Stimulated activated naive CD8-positive, alpha-beta T cell treated with anti-CD3 and anti-CD28 coated beads, Interleukin-15, amount 100 ng/mL, for 72 hours (primary cell): ENCODE data around the gene KRT76.

Experiments
- ATAC-seq: fragments of 150-1000 bp; cut with Tn5 transposase; 2 replicates; pipeline ENCODE4 v1.10.0; 2021; ENCODE audit warnings: mild to moderate bottlenecking, moderate library complexity
- DNase-seq, 2 donors: peaks; one replicate each; pipeline ENCODE4 v3.0.0; 2021 to 2022
- H3K27ac Mint-ChIP-seq, 2 donors: one replicate each; pipeline ENCODE4 v1.8.0; 2022; ENCODE audit warnings: mild to moderate bottlenecking in 2 of 2, mixed read lengths in 2 of 2, moderate library complexity in 2 of 2
- H3K27me3 Mint-ChIP-seq: one replicate; pipeline ENCODE4 v1.8.0; 2022; ENCODE audit warnings: mixed read lengths
- H3K4me1 Mint-ChIP-seq: one replicate; pipeline ENCODE4 v1.8.0; 2022; ENCODE audit warnings: mild to moderate bottlenecking, mixed read lengths
- H3K4me3 Mint-ChIP-seq, 2 donors: one replicate each; pipeline ENCODE4 v1.8.0; 2022; ENCODE audit warnings: mild to moderate bottlenecking in 2 of 2, mixed read lengths in 2 of 2, moderate library complexity in 1 of 2
- H3K9me3 Mint-ChIP-seq, 2 donors: one replicate each; pipeline ENCODE4 v1.8.0; 2022; ENCODE audit warnings: mixed read lengths in 2 of 2

KRT76 gene

DNA sequence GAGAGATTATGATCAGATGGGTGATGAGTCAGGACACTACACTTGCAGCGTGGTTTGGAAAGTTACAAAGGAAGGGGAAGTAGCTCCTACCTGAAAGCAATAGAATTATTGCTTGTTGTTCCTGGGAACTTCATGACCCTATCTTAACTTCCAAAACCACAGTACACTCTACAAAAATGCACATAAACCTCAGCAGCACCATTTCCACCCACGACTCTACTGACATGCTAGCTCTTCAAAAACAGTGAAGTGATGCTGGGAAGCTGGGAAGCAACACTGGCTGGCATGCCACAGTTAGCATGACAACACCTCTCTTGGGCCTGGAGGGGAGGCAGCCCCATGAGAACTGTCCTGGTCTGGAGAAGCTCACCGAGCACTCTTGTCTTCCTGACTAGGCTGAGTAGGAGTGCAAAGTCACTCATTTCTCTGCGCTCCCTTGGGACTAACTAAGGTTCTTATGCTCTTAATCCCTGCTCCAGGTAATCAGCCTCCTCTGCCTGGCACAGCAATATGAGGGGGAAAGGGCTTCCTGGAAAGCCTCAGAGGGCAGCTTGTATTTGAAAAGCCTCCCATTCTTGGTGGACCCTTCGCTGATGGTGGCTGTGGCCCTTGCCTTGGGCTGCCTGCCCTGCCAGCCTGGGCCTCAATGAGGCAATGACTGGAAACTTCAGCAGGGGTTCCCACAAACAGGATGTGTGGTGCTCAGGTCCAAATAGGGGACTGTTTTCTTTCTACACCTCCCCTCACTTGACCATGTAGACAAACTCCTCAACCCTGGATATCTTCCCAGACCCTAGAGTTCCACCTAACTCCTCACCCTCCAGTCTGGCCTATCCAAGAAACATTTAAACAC is 17.6 kb upstream of the KRT76 start:
- H3K4me1 Mint-ChIP-seq: peaks cover 40% of the 10 kb centered on the region
- peaks cover 20% of the 10 kb centered on the region for H3K27me3 Mint-ChIP-seq
- H3K9me3 Mint-ChIP-seq: no peaks in the 10 kb centered on the region
- ATAC-seq (no peak), DNase-seq (no peak)
- peak overlapping the region in 1 of 2 donors; percentile 10 for H3K27ac Mint-ChIP-seq
- H3K4me3 Mint-ChIP-seq: no peak overlapping the region

DNA sequence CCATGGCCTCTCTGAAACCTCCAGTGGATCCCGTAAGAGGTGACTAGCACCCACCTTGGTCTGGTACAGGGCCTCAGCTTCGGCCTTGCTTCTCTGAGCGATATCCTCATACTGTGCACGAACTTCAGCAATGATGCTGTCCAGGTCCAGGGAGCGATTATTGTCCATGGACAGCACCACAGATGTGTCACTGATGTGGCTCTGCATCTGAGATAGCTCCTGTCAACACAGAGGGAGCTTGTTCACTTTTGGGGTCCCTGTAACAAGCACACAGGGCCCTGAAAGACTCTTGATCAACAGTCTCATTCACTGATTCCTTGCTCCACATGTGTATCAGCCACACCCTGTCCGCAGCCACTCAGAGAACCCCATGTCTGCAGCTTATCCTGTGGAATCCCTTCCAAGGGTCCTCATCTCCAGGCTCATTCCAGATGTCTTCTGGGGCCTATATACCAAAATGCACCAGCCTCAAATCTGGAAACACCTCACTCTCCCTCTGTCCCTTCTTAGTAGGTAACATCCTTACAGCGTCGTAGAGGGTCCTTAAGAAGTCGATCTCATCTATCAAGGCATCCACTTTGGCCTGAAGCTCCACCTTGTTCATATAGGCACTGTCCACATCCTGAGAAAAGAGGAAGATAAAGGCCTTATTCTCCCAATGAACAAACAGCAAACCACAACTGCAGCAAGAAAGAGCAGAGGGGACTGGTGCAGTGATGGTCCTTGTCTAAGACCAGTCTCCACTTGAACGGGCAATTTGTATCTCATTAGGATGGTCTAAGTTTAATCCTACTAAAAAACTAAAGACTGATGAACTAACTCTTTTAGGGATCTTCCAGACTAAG is 15.3 kb upstream of the KRT76 start:
- no peak for ATAC-seq
- Mint-ChIP-seq H3K27me3 (peaks cover 35% of the 10 kb centered on the region), H3K4me1 (peaks cover 49% of the 10 kb centered on the region)

DNA sequence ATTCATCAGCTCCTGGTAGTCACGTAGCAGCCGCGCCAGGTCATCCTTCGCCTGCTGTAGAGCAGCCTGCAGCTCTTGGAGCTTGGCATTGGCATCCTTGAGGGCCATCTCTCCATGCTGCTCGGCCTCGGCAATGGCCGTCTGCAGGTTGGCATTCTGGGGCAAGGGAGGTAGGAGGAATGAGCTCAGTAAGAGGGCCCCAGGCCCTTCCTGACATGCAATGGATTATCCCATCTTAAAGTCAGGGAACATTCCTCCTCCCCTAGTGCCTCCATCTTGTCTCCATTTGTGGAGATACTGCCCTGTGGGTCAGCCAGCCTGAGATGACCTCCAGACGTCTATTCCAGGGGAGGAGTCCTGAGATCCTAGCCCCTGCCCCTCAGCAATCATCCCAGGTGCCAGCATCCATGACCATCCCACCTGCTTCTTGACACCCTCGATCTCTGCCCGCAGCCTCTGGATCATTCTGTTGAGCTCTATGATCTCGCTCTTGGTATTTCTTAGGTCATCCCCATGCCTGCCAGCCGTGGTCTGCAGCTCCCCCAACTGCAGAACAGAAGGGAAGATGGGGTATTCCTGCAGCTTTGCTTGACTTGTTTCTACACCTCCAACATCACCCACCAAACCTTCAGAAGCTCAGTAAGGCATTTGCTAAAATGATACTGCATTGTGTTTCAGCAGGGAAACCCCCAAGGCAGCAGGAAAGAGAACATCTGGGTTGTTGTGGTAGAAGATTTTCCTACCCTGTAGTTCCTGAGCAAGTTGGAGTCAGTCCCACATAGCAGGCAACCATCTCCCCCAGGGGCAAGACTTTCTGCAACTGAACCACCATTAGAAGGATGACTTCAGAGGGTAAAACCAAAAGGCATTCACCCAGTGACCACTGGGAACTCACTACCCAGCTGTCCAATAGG is 14.4 kb upstream of the KRT76 start:
- H3K9me3 Mint-ChIP-seq: no peaks in the 10 kb centered on the region
- H3K27me3 Mint-ChIP-seq: peaks cover 35% of the 10 kb centered on the region
- peaks cover 49% of the 10 kb centered on the region for H3K4me1 Mint-ChIP-seq
- H3K4me3 Mint-ChIP-seq: no peak overlapping the region
- no peak overlapping the region for H3K27ac Mint-ChIP-seq
- ATAC-seq (no peak), DNase-seq (no peak)

More for the DNA sequence above, 15.3 kb upstream of the KRT76 start:
- Mint-ChIP-seq H3K9me3 (no peaks in the 10 kb centered on the region), H3K4me3 (no peak overlapping the region), H3K27ac (no peak overlapping the region)
- DNase-seq: no peak

DNA sequence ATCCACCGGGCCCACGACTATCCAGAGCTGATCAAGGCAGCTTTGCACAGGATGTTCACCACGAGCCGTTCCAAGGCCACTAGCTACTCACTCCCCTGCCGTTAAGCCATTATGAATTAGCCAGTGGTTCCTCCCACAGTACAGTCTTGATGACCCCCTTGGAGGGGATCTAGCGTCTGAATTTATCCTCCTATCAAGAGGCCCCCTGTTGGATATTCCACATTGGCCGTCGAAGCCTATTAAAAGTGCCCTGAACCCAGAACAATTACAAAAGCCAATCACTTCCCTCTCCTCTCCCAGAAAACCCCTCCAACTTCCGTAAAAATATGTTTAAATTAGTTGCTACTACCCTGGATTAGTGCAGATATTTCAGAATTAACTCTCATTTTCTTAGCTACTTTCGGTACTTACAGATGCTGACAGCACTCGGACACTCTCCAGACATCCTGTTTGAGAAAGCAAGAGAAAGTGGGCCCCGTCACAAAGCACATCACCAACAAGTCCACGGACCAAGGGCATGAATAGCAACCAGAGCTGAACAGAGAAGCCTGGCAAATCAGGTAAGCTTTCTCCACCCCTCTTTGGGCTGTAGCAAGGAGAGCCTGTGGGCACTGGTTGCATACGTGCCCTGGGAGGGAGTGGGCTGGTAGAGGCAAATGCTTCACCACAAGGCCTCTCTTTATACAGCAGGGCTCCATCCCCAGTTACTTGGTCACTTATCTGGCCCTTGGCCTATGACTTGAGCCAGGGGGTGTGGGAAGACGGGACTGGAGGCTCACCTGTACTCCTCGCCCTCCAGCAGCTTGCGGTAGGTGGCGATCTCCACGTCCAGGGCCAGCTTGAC is 13.5 kb upstream of the KRT76 start:
- H3K27me3 Mint-ChIP-seq: peaks cover 39% of the 10 kb centered on the region
- H3K27ac Mint-ChIP-seq: no peak overlapping the region
- no peak for ATAC-seq
- H3K4me1 Mint-ChIP-seq: peaks cover 49% of the 10 kb centered on the region
- no peak for DNase-seq
- peaks cover 0 to 4% of the 10 kb centered on the region in 2 donors for H3K9me3 Mint-ChIP-seq
- peak overlapping the region in 1 of 2 donors; percentile 43 for H3K4me3 Mint-ChIP-seq

DNA sequence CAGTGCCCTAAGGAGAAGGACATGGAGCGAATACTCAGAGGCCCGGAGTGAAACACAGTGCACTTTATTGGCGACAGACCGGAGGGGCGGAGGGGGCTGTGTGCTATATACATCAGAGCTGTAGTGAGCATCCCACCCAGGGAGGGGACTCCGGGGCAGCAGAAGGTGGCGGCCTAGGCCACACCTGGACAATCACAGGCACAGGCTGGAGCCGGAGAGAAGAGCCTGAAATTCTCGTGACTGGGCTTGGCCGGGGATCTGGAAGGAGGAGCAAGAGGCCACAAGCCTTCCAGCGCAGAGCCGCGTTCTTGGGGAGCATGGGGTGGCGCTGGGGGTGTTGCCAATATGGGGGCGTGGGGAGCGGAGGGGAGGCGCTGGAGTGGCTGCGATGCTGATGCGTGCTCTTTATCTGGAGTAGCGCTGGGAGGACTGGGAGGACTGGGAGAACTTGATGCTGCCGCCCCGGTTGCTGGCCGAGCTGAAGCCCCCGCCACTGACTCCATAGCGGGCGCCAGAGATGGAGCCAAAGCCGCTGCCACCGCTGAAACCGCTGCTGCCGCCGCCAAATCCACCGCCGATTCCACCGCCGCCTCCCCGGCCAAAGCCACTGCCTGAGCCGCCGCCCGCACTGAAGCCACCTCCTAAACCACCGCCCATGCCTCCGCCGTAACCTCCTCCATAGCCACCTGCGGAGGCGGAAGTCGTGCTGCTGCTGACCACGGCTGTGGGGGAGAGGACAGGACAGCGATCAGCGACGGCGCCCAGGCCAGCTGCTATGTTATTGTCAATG is 12.7 kb upstream of the KRT76 start:
- ATAC-seq (peak; percentile 15), DNase-seq (peak in 1 of 2 donors; percentile 17)
- Mint-ChIP-seq H3K9me3 (peaks cover 0 to 7% of the 10 kb centered on the region in 2 donors), H3K4me3 (peak overlapping the region in 1 of 2 donors; percentile 43), H3K4me1 (peaks cover 46% of the 10 kb centered on the region), H3K27me3 (peaks cover 47% of the 10 kb centered on the region), H3K27ac (peak overlapping the region in 1 of 2 donors; percentile 86)

DNA sequence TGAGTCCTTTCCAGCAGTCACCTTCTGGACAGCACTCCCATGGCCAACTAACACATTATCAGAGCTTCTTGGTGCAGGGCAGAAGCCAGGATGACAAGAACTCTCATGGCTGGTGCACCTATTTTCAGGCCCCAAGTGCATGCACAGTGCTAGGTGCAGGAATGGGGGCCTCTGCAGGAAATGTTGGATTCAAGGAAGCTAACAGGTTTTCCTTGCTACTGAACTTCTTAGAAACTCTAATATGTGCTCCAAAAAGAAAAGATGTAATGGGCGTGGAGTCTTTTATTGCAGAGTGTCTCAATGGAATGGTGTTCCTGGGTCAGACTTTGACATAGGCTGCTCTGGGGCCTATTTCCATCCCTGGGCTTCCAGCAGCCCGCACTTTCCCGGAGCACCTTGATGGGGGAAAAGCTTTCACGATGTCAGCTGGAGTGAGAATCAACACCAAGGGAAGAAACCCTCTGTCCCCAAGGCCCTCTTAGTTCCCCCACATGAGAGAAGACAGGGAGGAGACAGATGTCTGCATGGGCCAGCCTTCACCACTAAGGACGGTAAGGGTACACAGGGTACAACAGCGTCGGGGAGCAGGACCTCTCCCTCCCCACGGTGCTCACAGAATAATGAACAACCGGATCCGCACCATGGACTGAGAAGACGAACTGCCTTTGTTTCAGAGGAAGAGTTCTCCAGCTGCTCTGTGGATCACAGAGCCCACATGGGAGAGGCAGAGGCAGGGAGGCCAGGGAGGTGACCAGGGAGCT is 11.9 kb upstream of the KRT76 start:
- no peak for ATAC-seq
- H3K4me3 Mint-ChIP-seq: peak overlapping the region in 1 of 2 donors; percentile 25

DNA sequence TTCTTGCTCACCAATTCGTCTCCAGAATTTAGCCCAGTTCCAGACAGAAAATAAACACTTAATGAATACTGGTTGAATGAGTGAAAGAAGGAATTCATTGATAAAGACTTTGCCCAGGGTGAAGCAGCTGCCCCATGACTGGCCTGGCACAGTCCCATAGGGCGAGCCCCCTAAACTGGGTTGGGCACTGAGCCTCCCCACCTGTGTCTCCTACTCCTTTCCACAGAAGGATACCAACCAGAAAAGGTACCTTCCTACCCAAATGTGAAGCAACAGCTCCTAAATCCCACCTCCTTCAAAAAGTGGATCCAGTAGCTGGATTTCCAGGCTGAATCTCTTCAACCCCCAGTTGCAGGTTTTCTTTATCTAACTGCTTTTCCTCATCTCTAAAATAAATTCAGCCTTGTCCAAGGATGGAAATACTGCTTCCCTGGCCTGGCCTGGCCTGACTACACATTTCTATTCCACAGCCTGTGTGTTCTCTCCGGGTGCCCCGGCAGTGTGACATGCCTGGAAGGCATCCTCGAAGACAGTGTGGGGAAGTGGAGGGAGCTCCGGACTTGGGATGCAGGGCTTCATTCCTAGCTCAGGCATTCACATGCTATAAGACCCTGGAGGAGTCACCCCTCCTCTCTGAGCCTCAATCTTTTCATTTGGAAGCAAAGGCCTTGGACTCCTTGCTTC is 11.2 kb upstream of the KRT76 start:
- peak overlapping the region in 1 of 2 donors; percentile 42 for H3K27ac Mint-ChIP-seq

More for the DNA sequence above, 11.9 kb upstream of the KRT76 start:
- peak overlapping the region in 1 of 2 donors; percentile 86 for H3K27ac Mint-ChIP-seq
- peaks cover 0 to 7% of the 10 kb centered on the region in 2 donors for H3K9me3 Mint-ChIP-seq
- peaks cover 38% of the 10 kb centered on the region for H3K4me1 Mint-ChIP-seq
- no peak for DNase-seq
- peaks cover 47% of the 10 kb centered on the region for H3K27me3 Mint-ChIP-seq

DNA sequence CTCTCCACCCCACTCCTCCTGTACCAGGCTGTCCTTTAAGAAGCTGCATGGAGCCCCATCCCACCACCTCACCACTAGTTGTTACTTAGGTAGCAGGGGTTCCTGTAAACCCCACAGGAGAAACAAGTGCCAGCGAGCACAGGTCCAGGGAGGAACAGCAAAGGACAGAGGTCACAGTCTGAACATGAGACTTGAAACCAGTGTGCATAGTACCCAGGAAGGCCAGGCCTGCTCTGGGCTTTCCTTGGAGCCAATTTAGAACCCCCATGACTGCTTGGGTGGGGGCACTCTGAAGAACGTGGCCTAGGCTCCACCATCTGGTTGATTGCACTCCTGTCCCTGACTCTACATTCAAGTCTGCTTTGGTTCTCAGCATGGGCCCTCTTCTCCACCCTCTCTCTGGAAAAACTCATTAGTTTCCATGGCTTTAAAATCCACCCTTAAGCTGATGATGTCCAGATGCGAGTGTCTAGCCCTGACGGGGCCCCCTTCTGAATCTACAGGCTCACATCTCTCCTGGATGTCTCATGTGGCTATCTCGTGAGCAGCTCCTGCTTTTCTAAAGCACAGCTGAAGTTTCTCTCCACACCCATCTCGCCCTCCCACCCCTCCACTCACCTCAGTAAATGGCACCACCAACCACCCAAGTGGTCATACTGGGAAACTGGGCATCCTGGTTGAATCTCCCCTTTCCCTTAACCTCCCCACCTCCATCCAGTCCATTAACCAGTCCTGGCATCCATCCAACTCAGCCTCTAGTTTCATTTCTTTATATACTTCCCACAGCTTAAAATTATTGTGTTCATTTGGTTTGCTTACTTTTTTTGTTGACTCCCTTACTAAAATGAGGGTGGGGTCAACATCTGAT is 10.4 kb upstream of the KRT76 start:
- Mint-ChIP-seq H3K4me1 (peaks cover 33% of the 10 kb centered on the region), H3K9me3 (peaks cover 0 to 7% of the 10 kb centered on the region in 2 donors), H3K27me3 (peaks cover 47% of the 10 kb centered on the region), H3K4me3 (no peak overlapping the region), H3K27ac (no peak overlapping the region)
- ATAC-seq: no peak
- DNase-seq: no peak

More for the DNA sequence above, 11.2 kb upstream of the KRT76 start:
- H3K4me3 Mint-ChIP-seq: no peak overlapping the region
- peaks cover 0 to 7% of the 10 kb centered on the region in 2 donors for H3K9me3 Mint-ChIP-seq
- DNase-seq (no peak), ATAC-seq (no peak)
- H3K27me3 Mint-ChIP-seq: peaks cover 47% of the 10 kb centered on the region
- H3K4me1 Mint-ChIP-seq: peaks cover 36% of the 10 kb centered on the region

DNA sequence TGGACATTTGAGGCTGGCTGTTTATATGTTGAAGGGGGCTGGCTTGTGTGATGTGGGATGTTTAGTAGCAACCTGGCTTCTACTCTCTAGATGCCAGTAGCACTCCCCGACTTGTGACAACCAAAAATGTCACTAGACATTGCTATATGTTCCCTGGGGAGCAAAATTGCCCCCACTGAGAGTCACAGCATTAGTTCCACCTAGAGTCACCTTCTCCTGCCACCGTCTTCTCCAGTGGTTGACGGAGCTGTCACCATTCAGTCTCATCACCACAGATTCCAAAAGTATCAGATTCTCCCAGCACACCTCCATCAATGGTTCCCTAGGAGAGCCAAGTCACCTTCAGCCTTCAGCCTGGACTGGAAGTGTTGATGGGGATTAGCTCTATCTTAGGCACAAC is 7.8 kb upstream of the KRT76 start:
- Mint-ChIP-seq H3K9me3 (peaks cover 0 to 7% of the 10 kb centered on the region in 2 donors), H3K4me1 (peaks cover 11% of the 10 kb centered on the region), H3K27me3 (peaks cover 29% of the 10 kb centered on the region), H3K4me3 (no peak overlapping the region), H3K27ac (no peak overlapping the region)
- DNase-seq (no peak), ATAC-seq (no peak)

DNA sequence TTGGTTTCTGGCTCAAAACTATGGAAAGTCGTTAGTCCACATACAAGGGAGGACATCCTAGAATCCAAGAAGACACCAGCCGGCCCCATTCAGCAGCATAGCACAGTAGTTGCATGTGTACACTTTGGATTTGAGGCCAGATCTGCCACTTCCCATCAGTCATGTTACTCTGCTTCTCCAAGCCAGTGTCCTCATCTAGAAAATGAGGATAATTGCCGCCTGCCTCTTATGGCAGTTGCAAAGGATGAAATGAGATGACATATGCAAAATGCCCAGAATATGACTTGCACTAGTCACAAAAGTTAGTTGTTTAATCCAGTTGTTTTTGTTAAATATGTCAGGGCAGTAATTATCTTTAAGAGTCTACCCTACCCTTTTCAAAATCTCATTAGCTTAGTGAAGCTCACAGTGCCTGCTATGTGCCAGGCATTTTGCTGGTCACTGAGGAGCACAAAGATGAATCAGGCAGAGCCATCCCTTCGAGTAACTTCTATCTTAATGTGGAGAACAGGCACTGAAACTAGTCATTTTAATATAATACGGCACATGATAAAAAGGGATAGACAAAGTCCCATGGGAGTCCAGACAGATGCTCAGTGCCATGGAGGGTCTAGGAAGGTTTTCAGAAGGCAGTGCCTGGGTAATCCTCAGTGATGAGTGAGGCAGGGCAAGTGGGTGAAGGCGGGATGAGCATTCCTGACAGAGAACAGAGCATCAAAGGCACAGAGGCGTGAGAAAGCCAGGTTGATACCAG is 6.6 kb upstream of the KRT76 start:
- ATAC-seq (no peak), DNase-seq (no peak)
- Mint-ChIP-seq H3K27ac (no peak overlapping the region), H3K27me3 (peaks cover 18% of the 10 kb centered on the region), H3K4me3 (no peak overlapping the region), H3K9me3 (peaks cover 0 to 7% of the 10 kb centered on the region in 2 donors), H3K4me1 (no peaks in the 10 kb centered on the region)

DNA sequence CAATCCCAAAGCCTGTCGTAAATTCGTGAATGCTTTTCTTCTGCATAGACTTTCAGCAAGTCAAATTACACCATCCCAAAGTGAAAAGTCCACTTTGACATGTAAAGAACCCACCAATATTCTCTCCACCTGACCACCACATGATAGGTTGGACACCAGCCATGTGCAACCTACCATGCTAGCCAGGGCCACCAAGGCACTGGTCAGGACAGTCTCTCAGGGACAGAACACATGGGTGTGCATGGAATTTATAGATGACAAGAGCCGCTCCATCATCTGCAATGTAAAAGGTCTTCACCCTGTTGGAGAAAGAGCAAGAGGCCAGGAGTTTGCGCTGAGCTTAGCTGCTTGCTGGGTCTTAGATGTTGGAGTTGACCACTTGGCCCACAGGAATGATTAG is 5.4 kb upstream of the KRT76 start:
- Mint-ChIP-seq H3K27ac (no peak overlapping the region), H3K4me3 (no peak overlapping the region), H3K27me3 (peaks cover 12% of the 10 kb centered on the region), H3K4me1 (no peaks in the 10 kb centered on the region), H3K9me3 (peaks cover 0 to 7% of the 10 kb centered on the region in 2 donors)
- DNase-seq (no peak), ATAC-seq (no peak)
